HepG2 (cell line): Measurements from ENCODE around the gene RTP3. TPM values are rescaled to one million over a fixed set of nuclear protein-coding genes. Genes with fewer than 3 reads are reported as not detected.

Experiments
- ATAC-seq: fragments of 200-7000 bp; cut with Tn5 transposase; 3 replicates; pipeline ENCODE4 v1.9.1; 2020; ENCODE audit warnings: mild to moderate bottlenecking, moderate library complexity
- BruUV-seq: library from RNA; stranded (reverse); fragments of 400-500 nt; replicated peaks from 2 replicates; lab custom pipeline; 2021; lab: Mats Ljungman, UMichigan
- CTCF ChIA-PET: fragments of 300-600 bp; formaldehyde crosslinking; extraction: SDS; loops from one replicate; lab custom pipeline; 2021; ENCODE audit warnings: low total read pairs, inconsistent platforms, low intra/inter-chr PET ratio; lab: Yijun Ruan, JAX
- POLR2A ChIA-PET: fragments of 350-600 bp; sonication (Branson Sonifier 250); formaldehyde crosslinking; loops from one replicate; lab custom pipeline; 2020; ENCODE audit warnings: antibody characterized with exemption, inconsistent platforms; lab: Yijun Ruan, JAX
- DNase-seq: peaks from one replicate; pipeline ENCODE4 v3.0.0-alpha.2; 2015; ENCODE audit warnings: low spot score
- FAIRE-seq: peaks from 3 replicates; lab custom pipeline; 2011; peaks lifted over from hg19 to GRCh38; lab: Jason Lieb, UNC
- H2AFZ ChIP-seq: one replicate; pipeline ENCODE4 v1.6.1; 2011; ENCODE audit warnings: low read length, inconsistent platforms
- H3K27ac ChIP-seq: fragments of 300-600 bp; 3 replicates; pipeline ENCODE4 v1.8.0; 2011; ENCODE audit warnings: mixed run types, mild to moderate bottlenecking, mixed read lengths, low read length, inconsistent platforms; ENCODE audit not compliant: insufficient read depth; ENCODE audit errors: extremely low read length
- H3K27me3 ChIP-seq, 2 experiments: fragments of 200-600 bp in 1 of 2; 2 replicates in 1 of 2; 3 replicates in 1 of 2; pipeline versions ENCODE4 v1.6.0 to v1.8.0; 2011; ENCODE audit warnings: low read length in 2 of 2, mild to moderate bottlenecking in 2 of 2, moderate library complexity in 2 of 2, inconsistent platforms in 1 of 2; ENCODE audit not compliant: insufficient read depth in 2 of 2, control insufficient read depth in 1 of 2
- H3K36me3 ChIP-seq, 2 experiments: fragments of 200-600 bp in 1 of 2; replicated peaks in 1 of 2; 2 replicates in 1 of 2; 3 replicates in 1 of 2; pipeline versions ENCODE4 v1.5.1 to v1.8.0; 2011; ENCODE audit warnings: low read length in 2 of 2, inconsistent platforms in 1 of 2; ENCODE audit not compliant: insufficient read depth in 2 of 2, control insufficient read depth in 1 of 2
- H3K4me1 ChIP-seq: 2 replicates; pipeline ENCODE4 v1.5.1; 2012; ENCODE audit warnings: low read length, inconsistent platforms; ENCODE audit not compliant: insufficient read depth
- H3K4me2 ChIP-seq: 2 replicates; pipeline ENCODE4 v1.6.0; 2011; ENCODE audit warnings: low read depth, low read length, inconsistent platforms
- H3K4me3 ChIP-seq, 3 experiments: fragments of 200-600 bp in 1 of 3; sonication (generic), shearing (Covaris generic) in 1 of 3; replicated peaks in 1 of 3; 2 replicates each; pipeline ENCODE4 v1.5.1; 2011 to 2016; ENCODE audit warnings: low read length in 3 of 3, inconsistent platforms in 2 of 3, low read depth in 2 of 3, mild to moderate bottlenecking in 2 of 3, control low read depth in 1 of 3, mixed read lengths in 1 of 3; ENCODE audit not compliant: insufficient read depth in 1 of 3
- H3K79me2 ChIP-seq: one replicate; pipeline ENCODE4 v1.6.1; 2011; ENCODE audit warnings: low read length, inconsistent platforms; ENCODE audit not compliant: insufficient read depth
- H3K9ac ChIP-seq: 2 replicates; pipeline ENCODE4 v1.6.0; 2011; ENCODE audit warnings: mild to moderate bottlenecking, low read depth, low read length, inconsistent platforms; ENCODE audit not compliant: insufficient read depth
- H3K9me3 ChIP-seq: 2 replicates; pipeline ENCODE4 v1.5.1; 2012; ENCODE audit warnings: mild to moderate bottlenecking, low read length
- H4K20me1 ChIP-seq: 2 replicates; pipeline ENCODE4 v1.6.0; 2011; ENCODE audit warnings: inconsistent platforms, mild to moderate bottlenecking, low read length, moderate library complexity; ENCODE audit not compliant: insufficient read depth
- CEBPG ChIP-seq: IDR thresholded peaks from 2 replicates; pipeline ENCODE4 v1.6.1; 2016
- PPARG ChIP-seq: conservative IDR thresholded peaks from 2 replicates; pipeline ENCODE4 v1.6.1; 2016; ENCODE audit warnings: missing biosample characterization, missing genetic modification reagents
- TEF ChIP-seq: sonication (generic); formaldehyde crosslinking; IDR thresholded peaks from 2 replicates; pipeline ENCODE4 v1.5.0; 2020; ENCODE audit warnings: missing genetic modification reagents
- ZNF207 ChIP-seq: fragments of 450-650 bp; IDR thresholded peaks from 2 replicates; pipeline ENCODE4 v1.6.1; 2016; ENCODE audit warnings: antibody characterized with exemption, borderline replicate concordance
- ZNF446 ChIP-seq: sonication (generic); formaldehyde crosslinking; IDR thresholded peaks from 2 replicates; pipeline ENCODE4 v1.5.0; 2020; ENCODE audit warnings: mild to moderate bottlenecking, missing genetic modification reagents
- ZNF549 ChIP-seq: sonication (generic); formaldehyde crosslinking; IDR thresholded peaks from 2 replicates; pipeline ENCODE4 v1.5.0; 2020; ENCODE audit warnings: missing genetic modification reagents
- ZNF660 ChIP-seq: sonication (generic); formaldehyde crosslinking; IDR thresholded peaks from 2 replicates; pipeline ENCODE4 v1.5.1; 2020; ENCODE audit warnings: mild to moderate bottlenecking, low read depth, missing genetic modification reagents, borderline replicate concordance
- WGBS: methylation state at CpG from one replicate; pipeline ENCODE4 v1.1.6; 2017; ENCODE audit warnings: low lambda C conversion rate; 5-methylcytosine and 5-hydroxymethylcytosine counted together
- in situ Hi-C: cut with HindIII; loops from 2 replicates; pipeline ENCODE4 v1.10.0; 2017; ENCODE audit warnings: low pct_unique_long_range_greater_than_20kb; ENCODE audit not compliant: extremely low pct_ligation_motif_present
- intact Hi-C: fragments of 100-400 bp; cut with micrococcal nuclease; formaldehyde crosslinking; loops from one replicate; pipeline ENCODE4 v1.10.0; 2022; ENCODE audit not compliant: unreplicated experiment
- polyA plus RNA-seq, 8 experiments: library from polyadenylated mRNA; depleted of rRNA in 3 of 8; stranded (reverse) in 7 of 8; unstranded in 1 of 8; fragments of >200 nt; fragmentation: Illumina TruSeq in 4 of 8; extraction: Trizol in 4 of 8; gene quantifications; 2 replicates each; pipeline versions ENCODE4 v1.2.1 to v1.2.3, GENCODE V29; 2011 to 2016; ENCODE audit warnings: low read depth in 4 of 8, missing spikeins in 1 of 8, mixed read lengths in 1 of 8; ENCODE audit not compliant: insufficient read depth in 1 of 8
- total RNA-seq, 5 experiments: library from RNA; depleted of rRNA; stranded (reverse); fragments of >200 nt; fragmentation: Illumina TruSeq; extraction: Trizol; gene quantifications; 2 replicates each; pipeline ENCODE4 v1.2.3, GENCODE V29; 2016; ENCODE audit warnings: low read depth in 1 of 5
- TF ChIP-seq, protein P1 (sequence below): sonication (generic); formaldehyde crosslinking; IDR thresholded peaks from 2 replicates; pipeline ENCODE4 v1.5.0; 2020; ENCODE audit warnings: missing genetic modification reagents

Gene RTP3
- total and polyA plus RNA-seq, 2 of the 13 experiments (the other 11 are each of a cell fraction or from before 2014, with no cell fraction given) = 0.09 TPM; not detected in 1

GRCh38 chr3:46453526-46454208, 44.1 kb upstream of the RTP3 start:
- no peak for TF ChIP-seq PPARG (CRISPR knock-in tag)
- no peak for TF ChIP-seq ZNF549 (CRISPR knock-in tag)
- no peak for TF ChIP-seq ZNF446 (CRISPR knock-in tag)
- TF ChIP-seq, protein P1, sequence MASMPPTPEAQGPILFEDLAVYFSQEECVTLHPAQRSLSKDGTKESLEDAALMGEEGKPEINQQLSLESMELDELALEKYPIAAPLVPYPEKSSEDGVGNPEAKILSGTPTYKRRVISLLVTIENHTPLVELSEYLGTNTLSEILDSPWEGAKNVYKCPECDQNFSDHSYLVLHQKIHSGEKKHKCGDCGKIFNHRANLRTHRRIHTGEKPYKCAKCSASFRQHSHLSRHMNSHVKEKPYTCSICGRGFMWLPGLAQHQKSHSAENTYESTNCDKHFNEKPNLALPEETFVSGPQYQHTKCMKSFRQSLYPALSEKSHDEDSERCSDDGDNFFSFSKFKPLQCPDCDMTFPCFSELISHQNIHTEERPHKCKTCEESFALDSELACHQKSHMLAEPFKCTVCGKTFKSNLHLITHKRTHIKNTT (CRISPR knock-in tag) = no peak
- no peak for TF ChIP-seq ZNF207
- TF ChIP-seq CEBPG (CRISPR knock-in tag) = no peak
- no peak for TF ChIP-seq ZNF660 (CRISPR knock-in tag)
- TF ChIP-seq TEF = no peak
- ChIA-PET POLR2A (no interaction called here), CTCF (no interaction called here)

More at GRCh38 chr3:46453526-46454208, 44.1 kb upstream of the RTP3 start:
- Histone ChIP-seq H3K9ac (no peak overlapping the region), H3K79me2 (no peaks in the 10 kb centered on the region), H2AFZ (no peak overlapping the region), H3K4me2 (no peak overlapping the region), H3K4me3 (no peak overlapping the region), H3K9me3 (no peaks in the 10 kb centered on the region), H3K4me1 (no peaks in the 10 kb centered on the region), H3K27ac (no peak overlapping the region), H3K27me3 (peaks cover 3 to 19% of the 10 kb centered on the region in 2 experiments; a peak in 3 of 5 replicates), H4K20me1 (no peaks in the 10 kb centered on the region), H3K36me3 (no peaks in the 10 kb centered on the region)
- no peak for ATAC-seq
- no peak for DNase-seq
- 24% methylated on average over 6 of the region's 7 CpGs for WGBS
- no peak for FAIRE-seq
- intact Hi-C loops = no loop called here
- no TSS peak for BruUV-seq
- in situ Hi-C loops = no loop called here
